Epithelial cell of proximal tubule (primary cell): Measurements from ENCODE around the gene FER. TPM values are rescaled to one million over a fixed set of nuclear protein-coding genes. Genes with fewer than 3 reads are reported as not detected.

Source experiments
- DNase-seq: peaks from one replicate; pipeline ENCODE4 v3.0.0-alpha.2; 2011; ENCODE audit warnings: low read depth
- H3K4me3 ChIP-seq: 2 replicates; pipeline ENCODE4 v1.5.1; 2011; ENCODE audit warnings: low read depth, mild to moderate bottlenecking, low read length
- CTCF ChIP-seq: conservative IDR thresholded peaks from 2 replicates; pipeline ENCODE4 v1.5.1; 2012; ENCODE audit warnings: low read depth, mild to moderate bottlenecking, low read length
- total RNA-seq: library from RNA; depleted of rRNA; stranded (reverse); fragments of >200 nt; gene quantifications from 2 replicates; pipeline ENCODE4 v1.2.3, GENCODE V29; 2015

Gene FER
- total RNA-seq, 1 donor from 2014 or later: 10.1 TPM

- DNase-seq: no peak
- TF ChIP-seq CTCF: no peak
- no peak overlapping the region for H3K4me3 ChIP-seq
Measured at GRCh38 chr5:109224276-109224882, 476.7 kb downstream of the FER start.

- TF ChIP-seq CTCF: no peak
- H3K4me3 ChIP-seq: no peak overlapping the region
- DNase-seq: no peak
Measured at GRCh38 chr5:109225716-109226625, 478.3 kb downstream of the FER start.

GRCh38 chr5:109230369-109230768 lies 482.7 kb downstream of the FER start:
- DNase-seq: no peak
- H3K4me3 ChIP-seq: no peak overlapping the region
- TF ChIP-seq CTCF: no peak

GRCh38 chr5:109231331-109231730 lies 483.6 kb downstream of the FER start:
- no peak for TF ChIP-seq CTCF
- DNase-seq: no peak
- no peak overlapping the region for H3K4me3 ChIP-seq

- H3K4me3 ChIP-seq: no peak overlapping the region
- no peak for TF ChIP-seq CTCF
- DNase-seq: no peak
Measured at GRCh38 chr5:109234381-109234780, 486.7 kb downstream of the FER start.

GRCh38 chr5:109239456-109239855 lies 491.8 kb downstream of the FER start:
- DNase-seq: no peak
- H3K4me3 ChIP-seq: no peak overlapping the region
- TF ChIP-seq CTCF: no peak
